Mesodermal cell (in vitro differentiated cells): ENCODE results near the gene MARCHF2.

Experiments used
- H3K27ac ChIP-seq: 2 replicates; pipeline ENCODE4 v1.7.0; 2013; ENCODE audit warnings: mild to moderate bottlenecking, low read depth, low read length, moderate library complexity; ENCODE audit not compliant: severe bottlenecking
- H3K36me3 ChIP-seq: 2 replicates; pipeline ENCODE4 v1.7.1; 2013; ENCODE audit warnings: mild to moderate bottlenecking, low read length, moderate library complexity; ENCODE audit not compliant: control insufficient read depth, insufficient read depth
- H3K4me1 ChIP-seq: one replicate; pipeline ENCODE4 v1.7.1; 2013; ENCODE audit warnings: mild to moderate bottlenecking, low read length; ENCODE audit not compliant: insufficient read depth, control insufficient read depth, poor library complexity, severe bottlenecking
- H3K4me3 ChIP-seq: 2 replicates; pipeline ENCODE4 v1.7.0; 2013; ENCODE audit warnings: low read length, control low read depth, mild to moderate bottlenecking; ENCODE audit not compliant: insufficient read depth, poor library complexity, severe bottlenecking; ENCODE audit errors: extremely low read depth
- H3K9me3 ChIP-seq: 2 replicates; pipeline ENCODE4 v1.7.1; 2013; ENCODE audit warnings: mild to moderate bottlenecking, low read length, moderate library complexity; ENCODE audit not compliant: control insufficient read depth
- WGBS, 2 experiments: methylation state at CpG; one replicate each; pipeline ENCODE4 v1.1.5; 2013; ENCODE audit warnings: missing lambda C conversion rate in 2 of 2; ENCODE audit not compliant: insufficient coverage in 2 of 2; 5-methylcytosine and 5-hydroxymethylcytosine counted together

Gene MARCHF2

DNA sequence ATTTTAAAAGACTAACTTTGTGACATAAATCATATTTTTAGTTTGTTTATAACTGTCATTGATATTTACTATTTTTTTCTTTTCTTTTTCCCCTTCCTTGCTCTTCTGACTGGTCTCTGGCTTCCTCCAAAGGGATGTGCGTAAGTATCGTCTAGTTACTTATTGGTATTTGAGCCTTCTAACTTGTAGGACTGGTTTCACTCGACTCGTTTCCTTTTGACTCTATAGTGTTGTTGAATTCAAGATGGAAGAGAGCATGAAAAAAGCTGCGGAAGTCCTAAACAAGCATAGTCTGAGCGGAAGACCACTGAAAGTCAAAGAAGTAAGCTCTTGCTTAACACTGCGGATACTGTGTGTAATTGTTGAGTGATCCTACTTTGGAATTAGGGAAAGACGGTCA is 50.3 kb downstream of the MARCHF2 start:
- Histone ChIP-seq H3K36me3 (peaks cover 89% of the 10 kb centered on the region), H3K4me1 (peaks cover 31% of the 10 kb centered on the region), H3K9me3 (no peaks in the 10 kb centered on the region), H3K4me3 (no peak overlapping the region), H3K27ac (no peak overlapping the region)
- 98% methylated on average over 7 to 8 of the region's 8 CpGs for WGBS, 2 experiments

DNA sequence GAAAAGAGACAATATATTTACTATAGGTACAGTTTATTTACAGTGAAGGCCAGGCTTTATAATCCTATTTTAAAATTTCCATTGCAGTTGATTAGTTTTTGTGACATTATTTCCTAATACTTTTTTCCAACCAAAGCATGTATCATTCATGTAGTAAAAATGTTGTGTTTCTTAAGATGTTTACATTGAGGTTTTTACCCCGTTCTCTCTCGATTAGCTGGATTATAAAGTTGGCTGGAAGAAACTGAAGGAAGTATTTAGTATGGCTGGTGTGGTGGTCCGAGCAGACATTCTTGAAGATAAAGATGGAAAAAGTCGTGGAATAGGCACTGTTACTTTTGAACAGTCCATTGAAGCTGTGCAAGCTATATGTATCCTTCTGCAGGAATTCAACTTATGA is 52.9 kb downstream of the MARCHF2 start:
- Histone ChIP-seq H3K27ac (no peak overlapping the region), H3K9me3 (no peaks in the 10 kb centered on the region), H3K4me3 (no peak overlapping the region), H3K4me1 (peaks cover 20% of the 10 kb centered on the region), H3K36me3 (peaks cover 99% of the 10 kb centered on the region)
- 95 to 100% methylated on average over 4 of the region's 4 CpGs for WGBS, 2 experiments

DNA sequence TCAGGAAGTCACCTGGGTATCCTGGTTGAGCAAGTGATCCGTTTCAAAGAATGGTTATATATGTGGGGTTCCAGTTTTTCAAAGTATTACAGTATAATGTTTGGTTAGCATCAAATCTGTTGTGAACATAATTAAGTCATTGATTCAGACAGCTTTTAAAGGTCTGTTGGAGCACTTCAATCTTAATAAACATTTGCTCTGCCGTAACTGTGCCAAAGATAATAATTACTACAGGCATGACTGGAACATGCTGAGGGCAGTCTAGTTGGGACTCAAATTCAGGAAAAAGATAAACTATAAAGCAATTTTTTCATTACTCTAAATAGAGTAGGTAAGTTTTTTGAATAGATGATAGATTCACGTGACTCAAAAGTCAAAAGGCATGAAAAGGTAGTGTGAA is 55.0 kb downstream of the MARCHF2 start:
- no peak overlapping the region for H3K4me3 ChIP-seq
- no peak overlapping the region for H3K27ac ChIP-seq
- H3K4me1 ChIP-seq: peaks cover 12% of the 10 kb centered on the region
- WGBS, 2 experiments: 100% methylated on average over 1 of the region's 3 CpGs; no CpG with 5 or more reads in 1 of the 2 experiments
- H3K9me3 ChIP-seq: no peaks in the 10 kb centered on the region
- H3K36me3 ChIP-seq: peaks cover 100% of the 10 kb centered on the region

DNA sequence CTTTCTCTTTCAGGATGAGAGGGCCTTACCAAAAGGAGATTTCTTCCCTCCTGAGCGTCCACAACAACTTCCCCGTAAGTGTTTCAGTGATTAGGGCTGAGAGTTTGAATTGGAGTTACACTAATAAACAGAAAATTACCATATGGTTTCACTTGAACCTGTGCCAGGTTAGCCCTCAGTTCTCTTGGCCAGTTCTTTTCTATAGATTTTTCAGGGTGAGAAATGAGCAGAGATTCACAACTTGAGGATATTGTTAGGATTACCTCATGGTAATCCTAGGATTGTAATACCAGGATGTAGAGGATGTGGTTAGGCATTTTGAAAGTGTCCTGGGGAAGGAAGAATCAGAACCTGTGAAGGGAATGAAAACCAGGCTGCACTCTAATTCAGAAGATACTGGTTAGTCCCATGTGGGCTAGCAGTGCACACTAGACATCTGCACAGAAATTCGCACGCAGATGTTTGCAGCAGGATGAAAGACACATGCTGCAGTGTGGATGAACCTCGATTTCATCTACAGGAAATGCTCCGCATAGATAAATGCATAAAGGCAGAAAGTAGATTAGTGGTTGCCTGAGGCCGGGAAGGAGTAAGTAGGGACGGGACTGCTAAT is 55.8 kb downstream of the MARCHF2 start:
- Histone ChIP-seq H3K9me3 (no peaks in the 10 kb centered on the region), H3K36me3 (peaks cover 100% of the 10 kb centered on the region), H3K27ac (no peak overlapping the region), H3K4me3 (no peak overlapping the region), H3K4me1 (peaks cover 12% of the 10 kb centered on the region)
- 94 to 98% methylated on average over 6 of the region's 8 CpGs for WGBS, 2 experiments

DNA sequence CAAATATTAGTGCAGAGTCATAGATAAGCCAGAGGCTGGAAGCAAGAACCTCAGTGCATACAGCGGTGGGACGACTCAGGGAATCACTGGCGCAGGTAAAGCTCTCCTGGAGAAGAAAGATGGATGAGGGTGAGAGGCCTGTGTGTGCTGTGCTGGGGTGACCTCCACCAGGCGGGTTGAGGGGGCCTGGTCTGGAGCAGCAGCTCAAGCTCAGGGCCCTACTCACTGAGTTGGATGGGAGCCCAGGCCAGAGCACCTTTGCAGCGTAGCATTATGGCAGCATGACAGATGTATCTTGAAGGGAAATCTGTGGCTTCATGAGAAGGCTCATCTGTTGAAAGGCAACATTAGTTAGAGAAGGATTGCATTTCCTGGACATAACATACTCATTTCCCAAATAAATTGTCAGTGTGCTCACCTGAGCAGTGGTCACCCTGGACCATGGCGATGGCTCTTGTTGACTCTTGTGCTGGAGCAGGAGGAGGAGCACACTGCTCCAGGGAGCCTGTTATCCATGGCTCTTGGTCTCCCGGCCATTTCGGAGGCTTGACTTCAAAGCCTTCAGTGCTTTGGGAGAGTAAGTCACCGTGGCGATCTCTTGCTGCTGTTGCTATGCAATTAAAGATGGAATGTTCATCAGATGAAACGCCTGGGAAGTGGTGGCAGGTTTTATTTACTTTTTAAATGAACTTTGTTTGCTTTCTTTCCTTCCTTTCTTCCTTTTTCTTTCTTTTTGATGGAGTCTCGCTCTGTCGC is 56.7 kb downstream of the MARCHF2 start:
- Histone ChIP-seq H3K27ac (no peak overlapping the region), H3K36me3 (peaks cover 100% of the 10 kb centered on the region), H3K4me3 (no peak overlapping the region), H3K9me3 (no peaks in the 10 kb centered on the region), H3K4me1 (peaks cover 12% of the 10 kb centered on the region)
- WGBS, 2 experiments: 94 to 95% methylated on average over 8 to 9 of the region's 13 CpGs

DNA sequence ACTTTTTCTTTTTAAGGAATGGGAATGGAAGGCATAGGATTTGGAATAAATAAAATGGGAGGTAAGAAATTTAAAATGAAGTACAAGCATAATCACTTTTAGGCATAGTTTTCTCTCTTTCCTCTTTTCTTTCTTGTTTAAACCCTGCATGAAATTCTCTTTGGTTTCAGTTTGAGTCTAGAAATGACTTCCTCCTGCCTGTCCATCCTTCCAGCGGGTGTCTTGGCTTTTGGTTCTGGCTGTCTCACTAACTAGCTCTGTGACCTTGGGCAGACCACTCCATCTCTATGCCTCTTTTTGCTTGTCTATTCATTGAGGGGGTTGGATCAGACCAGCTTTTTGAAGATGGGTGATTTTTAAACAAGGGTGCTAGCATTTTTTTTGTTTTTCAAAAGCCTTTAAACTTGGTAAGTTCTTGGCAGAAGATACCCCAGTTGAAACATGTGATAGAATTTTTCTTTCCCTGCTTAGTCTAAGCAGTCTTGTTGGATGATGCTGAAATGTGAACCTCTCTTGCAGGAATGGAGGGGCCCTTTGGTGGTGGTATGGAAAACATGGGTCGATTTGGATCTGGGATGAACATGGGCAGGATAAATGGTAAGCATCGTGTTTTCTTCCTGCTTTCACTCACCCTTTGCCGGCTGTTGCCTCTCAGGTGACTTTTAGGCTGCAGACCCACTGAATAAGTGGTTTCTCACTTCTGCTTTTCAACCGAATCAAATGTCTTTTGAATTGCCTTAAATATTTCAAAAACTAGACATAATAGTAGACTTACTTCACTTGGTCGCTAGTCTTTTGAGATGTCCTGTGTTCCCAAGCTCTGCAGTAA is 60.8 kb downstream of the MARCHF2 start:
- peaks cover 7% of the 10 kb centered on the region for H3K4me1 ChIP-seq
- peaks cover 98% of the 10 kb centered on the region for H3K36me3 ChIP-seq
- 97 to 98% methylated on average over 5 to 6 of the region's 6 CpGs for WGBS, 2 experiments

DNA sequence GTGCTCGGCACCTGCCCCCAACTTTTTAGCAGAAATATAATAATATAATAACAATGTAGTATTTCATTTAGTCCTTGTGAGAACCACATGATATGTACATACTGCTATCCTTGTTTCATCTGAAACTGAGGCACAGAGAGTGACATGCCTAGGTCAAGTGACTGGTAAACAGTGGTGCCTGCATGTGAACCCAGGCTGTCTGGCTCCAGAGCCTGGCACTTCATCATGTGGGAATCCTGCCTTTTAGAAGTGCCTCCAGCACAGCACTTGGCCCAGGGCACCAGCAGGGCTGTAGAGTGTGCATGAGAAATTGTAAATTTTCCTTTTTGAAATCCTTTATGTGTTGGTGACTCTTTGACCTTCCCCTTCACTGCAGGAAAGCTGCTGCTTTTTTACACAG is 61.9 kb downstream of the MARCHF2 start:
- no peaks in the 10 kb centered on the region for H3K4me1 ChIP-seq
- H3K36me3 ChIP-seq: peaks cover 93% of the 10 kb centered on the region

More for the DNA sequence above, 60.8 kb downstream of the MARCHF2 start:
- no peak overlapping the region for H3K27ac ChIP-seq
- H3K4me3 ChIP-seq: no peak overlapping the region
- no peaks in the 10 kb centered on the region for H3K9me3 ChIP-seq

DNA sequence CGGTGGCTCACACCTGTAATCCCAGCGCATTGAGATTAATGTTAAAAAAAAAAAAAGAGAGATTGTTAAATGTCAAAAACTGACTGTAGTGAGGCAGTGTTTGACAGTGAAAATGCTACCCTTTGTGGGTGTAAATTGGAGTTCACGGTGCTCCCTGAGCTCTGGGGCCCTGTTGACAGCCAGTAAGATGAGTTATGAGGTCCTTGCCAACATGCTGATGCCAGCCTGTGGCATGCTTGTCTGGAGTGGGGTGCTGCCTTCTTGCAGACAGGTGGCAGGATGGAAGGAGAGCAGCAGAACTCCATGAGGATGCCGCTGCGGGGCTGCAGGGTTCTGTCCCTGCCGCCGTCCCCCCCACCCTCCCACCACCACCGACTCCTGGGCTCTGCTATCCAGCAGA is 63.4 kb downstream of the MARCHF2 start:
- no peak overlapping the region for H3K4me3 ChIP-seq
- H3K36me3 ChIP-seq: peaks cover 92% of the 10 kb centered on the region
- WGBS, 2 experiments: 93 to 95% methylated on average over 3 to 5 of the region's 8 CpGs
- H3K4me1 ChIP-seq: no peaks in the 10 kb centered on the region
- no peaks in the 10 kb centered on the region for H3K9me3 ChIP-seq
- H3K27ac ChIP-seq: no peak overlapping the region

More for the DNA sequence above, 61.9 kb downstream of the MARCHF2 start:
- H3K9me3 ChIP-seq: no peaks in the 10 kb centered on the region
- H3K27ac ChIP-seq: no peak overlapping the region
- no peak overlapping the region for H3K4me3 ChIP-seq
- WGBS, 2 experiments: no CpG with 5 or more reads among the region's 1 CpG

DNA sequence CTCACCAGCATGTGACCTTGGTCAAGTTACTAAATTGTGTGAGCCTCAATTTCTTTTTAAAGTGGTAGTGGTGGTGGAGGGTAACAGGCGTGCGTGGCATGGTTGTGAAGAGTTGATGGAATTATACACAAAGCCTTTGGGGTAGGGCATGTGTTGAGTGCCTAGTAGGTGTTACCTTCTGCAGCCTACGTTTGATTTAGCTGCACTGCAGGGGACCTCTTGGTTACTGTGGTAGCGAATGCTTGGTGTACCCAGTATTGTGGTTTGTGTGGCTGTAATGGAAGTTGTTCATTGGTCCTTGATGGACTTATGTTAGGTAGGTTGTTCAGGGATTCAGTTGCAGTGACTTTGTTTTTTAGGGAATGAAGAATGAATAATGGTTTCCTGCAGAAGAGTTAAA is 64.8 kb downstream of the MARCHF2 start:
- Histone ChIP-seq H3K4me3 (no peak overlapping the region), H3K4me1 (no peaks in the 10 kb centered on the region), H3K36me3 (peaks cover 92% of the 10 kb centered on the region), H3K9me3 (no peaks in the 10 kb centered on the region), H3K27ac (no peak overlapping the region)
- 92 to 93% methylated on average over 4 of the region's 4 CpGs for WGBS, 2 experiments

DNA sequence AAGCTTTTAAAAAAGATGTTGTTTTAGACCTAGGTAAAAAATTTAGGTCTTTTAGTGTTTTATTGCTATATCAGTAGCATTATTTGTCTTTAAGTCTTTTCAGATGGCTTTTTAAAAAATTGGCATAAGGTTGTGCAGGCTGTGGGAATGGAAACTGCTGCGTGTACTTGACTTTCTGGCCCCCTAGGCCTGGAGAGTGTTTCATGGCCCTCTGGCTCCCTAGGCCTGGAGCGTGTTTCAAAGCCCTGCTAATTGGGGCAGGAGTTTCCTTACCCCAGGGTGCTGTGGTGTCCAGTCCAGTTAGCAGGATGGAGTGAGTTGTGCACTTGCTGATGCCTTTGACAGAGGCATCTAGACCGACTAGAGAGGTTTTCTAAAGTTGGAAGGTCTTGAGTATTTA is 65.5 kb downstream of the MARCHF2 start:
- Histone ChIP-seq H3K36me3 (peaks cover 92% of the 10 kb centered on the region), H3K9me3 (no peaks in the 10 kb centered on the region), H3K4me1 (no peaks in the 10 kb centered on the region), H3K27ac (no peak overlapping the region), H3K4me3 (no peak overlapping the region)
- 100% methylated on average over 1 to 2 of the region's 3 CpGs for WGBS, 2 experiments
